Activated CD4-positive, alpha-beta T cell treated with anti-CD3 and anti-CD28 coated beads, Interleukin-2, Interleukin-6, amounts not matched to agents 100 ng/mL and 50 ng/mL, durations not matched to agents 16 hours and 8 hours (primary cell): Measurements from ENCODE around the gene NEDD8.
"Not testable (repeated sequence)": the region's sequence is repeated elsewhere in the genome, so short reads cannot be mapped to it uniquely, and the experiment has no call there.

Experiments used
- DNase-seq: peaks from one replicate; pipeline ENCODE4 v3.0.0-alpha.2; 2020

NEDD8 gene

DNA sequence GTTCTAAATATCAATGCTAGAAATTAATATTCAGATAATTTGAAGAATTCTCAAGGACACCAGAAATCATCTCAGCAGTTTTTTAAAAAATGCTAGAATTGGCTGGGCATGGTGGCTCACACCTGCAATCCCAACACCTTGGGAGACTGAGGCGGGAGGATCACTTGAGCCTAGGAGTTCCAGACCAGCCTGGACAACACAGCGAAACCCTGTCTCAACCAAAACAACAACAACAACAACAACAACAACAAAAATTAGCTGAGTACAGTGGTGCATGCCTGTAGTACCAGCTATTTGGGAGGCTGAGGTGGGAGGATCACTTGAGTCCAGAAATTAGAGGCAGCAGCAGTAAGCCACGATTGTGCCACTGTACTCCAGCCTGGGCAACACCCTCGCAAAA lies 13.1 kb downstream of the NEDD8 start:
- no peak for DNase-seq

DNA sequence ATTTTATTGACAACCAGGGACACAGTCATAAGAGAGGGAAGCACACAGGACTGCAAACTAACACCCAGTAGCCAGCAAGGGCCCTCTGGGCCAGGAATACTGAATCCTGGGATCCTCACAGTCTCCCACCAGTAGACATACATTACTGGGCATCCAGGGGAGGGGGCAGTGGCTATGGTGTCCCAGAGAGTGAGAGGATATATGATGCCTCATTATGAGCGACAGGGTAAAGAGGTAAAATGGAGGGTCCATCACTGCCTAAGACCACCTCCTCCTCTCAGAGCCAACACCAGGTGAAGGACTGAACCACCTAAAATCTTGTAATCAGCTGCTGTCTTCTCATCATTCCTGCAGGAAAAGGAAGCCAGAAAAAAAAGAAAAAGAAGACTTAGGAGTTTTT lies 15.3 kb downstream of the NEDD8 start:
- DNase-seq, result not testable (repeated sequence)

DNA sequence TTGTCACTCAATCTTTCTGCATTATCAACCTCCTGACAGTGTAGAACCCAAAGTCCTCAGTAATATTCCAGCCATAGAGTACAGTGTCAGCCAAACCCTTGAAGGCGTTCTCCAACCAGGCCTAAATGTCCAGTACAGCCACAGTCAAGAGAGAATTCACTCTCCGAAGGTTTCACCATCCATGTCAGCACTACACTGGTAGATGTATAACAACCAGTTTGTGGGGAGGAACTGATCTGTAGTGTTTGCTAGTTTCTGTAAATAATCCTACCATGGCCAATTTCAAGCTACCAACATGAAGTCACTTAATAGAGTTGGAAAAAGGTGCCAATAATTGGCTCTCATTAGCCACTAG lies 15.8 kb downstream of the NEDD8 start:
- DNase-seq, result no peak

DNA sequence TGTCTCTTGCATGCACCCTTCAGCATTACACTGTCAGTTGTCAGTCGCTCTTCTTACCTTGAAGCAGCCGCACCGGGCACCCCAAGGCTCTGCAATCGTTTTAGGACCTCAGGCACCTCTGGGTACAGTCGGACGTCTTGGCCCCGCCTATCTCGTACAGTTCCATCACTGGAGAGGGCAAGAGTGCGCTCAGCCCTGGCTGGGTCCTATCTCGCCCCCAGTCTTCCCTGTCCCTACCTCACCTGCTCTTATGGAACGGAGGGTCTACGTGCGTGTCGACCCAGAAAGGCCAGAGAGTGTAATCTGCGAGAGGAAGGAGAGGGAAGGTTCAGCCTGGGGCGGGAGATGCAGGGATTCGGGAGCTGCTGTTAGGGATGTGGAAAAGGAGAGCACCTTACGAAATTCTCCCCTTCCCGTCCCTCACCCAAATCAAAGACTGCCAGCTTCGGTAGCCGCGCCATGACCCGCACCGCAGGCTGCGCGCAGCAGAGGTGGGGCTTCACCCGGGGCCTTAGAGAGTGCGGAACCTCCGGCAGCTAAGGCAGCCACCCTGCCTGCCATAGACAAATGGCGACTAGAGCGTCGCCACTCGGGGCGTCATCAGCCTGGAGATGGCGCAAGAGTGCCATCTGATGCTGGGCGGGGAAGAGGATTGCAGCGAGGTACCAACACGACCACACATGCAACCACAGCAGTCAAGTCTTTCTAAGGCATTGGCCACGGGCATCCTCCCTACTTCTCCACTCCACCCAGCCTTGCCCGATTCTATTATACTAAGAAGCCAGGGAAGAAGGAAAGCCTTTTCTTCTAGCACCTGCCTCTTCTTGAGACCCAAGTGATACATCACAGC lies 16.4 kb downstream of the NEDD8 start, which contains the start of gene MDP1:
TSS of gene MDP1 (minus strand) at position 572 of the 850 bp plus-strand sequence. CDS start at position 461, 111 bp downstream.
- DNase-seq, result peak; percentile 92

DNA sequence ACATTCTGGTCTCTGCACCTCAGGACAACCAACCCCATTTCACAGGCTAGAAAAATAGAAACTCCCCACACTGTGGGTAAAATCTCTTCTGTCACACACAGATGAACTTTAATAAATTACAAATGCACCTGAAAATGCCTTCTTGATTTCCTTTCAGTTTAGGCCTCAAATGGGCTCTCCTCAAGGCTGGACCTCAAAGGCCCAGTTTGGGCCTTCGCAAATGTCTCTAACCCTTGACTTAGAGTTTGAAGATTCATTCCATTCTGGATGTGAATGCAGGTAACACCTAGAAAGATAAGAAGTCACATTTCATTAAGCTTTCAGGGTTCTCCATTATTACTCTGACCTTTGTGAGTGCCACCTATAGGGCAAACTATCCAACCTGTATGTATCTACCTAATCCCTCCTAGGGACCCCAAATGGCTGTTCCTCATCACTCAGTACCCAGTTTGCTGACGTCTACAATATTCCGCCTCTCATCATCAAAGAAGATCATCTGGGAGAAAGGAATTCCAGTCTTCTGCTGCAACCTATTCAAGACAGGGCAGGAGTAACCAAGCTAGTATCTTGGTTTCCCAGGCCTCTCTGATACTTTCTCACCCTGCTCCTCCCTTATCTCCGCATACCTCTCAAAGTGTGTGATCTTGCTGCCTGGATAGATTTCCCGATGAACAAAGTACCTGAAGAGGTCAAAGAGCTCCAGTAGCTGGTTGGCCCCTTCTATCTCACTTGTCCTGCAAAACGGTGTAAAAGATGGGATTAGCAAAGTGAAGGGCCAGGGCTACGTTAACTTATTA lies 18.1 kb downstream of the NEDD8 start:
- DNase-seq, result no peak

DNA sequence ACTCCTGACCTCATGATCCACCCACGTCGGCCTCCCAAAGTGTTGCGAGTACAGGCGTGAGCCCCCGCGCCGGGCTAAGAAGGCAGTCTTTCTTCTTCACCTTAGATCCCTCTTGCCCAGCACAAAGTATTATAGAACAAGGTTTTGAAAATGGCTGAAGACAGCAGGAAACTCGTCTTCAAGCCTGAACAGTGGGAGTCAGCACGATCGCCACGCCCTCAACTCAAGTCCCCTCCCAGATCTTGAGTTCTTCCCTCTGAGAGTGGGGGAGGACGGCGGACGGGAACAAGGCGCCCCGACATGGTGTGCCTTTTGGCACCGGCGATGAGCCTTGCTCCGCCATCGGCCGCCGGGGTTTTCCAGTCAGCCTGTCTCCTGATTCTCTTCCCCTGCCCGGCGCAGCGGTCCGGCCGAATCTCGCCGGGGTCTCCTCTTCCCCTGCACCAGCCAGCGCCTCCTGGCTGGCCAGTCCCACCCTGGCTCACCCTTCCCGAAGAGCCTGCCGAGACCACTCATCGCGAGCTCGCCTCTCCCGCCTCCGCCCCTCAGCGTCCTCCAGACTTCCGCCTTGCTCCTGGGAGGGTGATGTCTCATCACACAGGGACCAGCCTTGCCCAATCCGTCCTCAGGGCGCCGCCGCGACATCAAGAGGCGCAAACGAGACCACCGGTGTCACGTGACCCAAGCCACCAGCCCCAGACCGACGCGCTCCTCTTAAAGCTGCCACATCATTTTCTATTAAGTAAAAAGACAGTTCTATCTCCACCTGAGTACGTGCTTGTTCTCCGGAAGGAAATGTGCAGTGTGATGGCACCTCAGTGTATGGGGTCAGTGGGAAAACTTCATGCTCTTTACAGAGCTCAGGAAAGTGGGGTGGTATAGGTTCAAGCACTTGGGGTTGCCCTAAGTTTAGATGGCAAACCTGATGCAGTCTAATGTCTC lies 19.0 kb downstream of the NEDD8 start, which contains the start of gene CHMP4A:
TSS of gene CHMP4A (minus strand) at position 565 of the 942 bp plus-strand sequence. CDS start at position 516, 49 bp downstream.
- peak; percentile 98 for DNase-seq

DNA sequence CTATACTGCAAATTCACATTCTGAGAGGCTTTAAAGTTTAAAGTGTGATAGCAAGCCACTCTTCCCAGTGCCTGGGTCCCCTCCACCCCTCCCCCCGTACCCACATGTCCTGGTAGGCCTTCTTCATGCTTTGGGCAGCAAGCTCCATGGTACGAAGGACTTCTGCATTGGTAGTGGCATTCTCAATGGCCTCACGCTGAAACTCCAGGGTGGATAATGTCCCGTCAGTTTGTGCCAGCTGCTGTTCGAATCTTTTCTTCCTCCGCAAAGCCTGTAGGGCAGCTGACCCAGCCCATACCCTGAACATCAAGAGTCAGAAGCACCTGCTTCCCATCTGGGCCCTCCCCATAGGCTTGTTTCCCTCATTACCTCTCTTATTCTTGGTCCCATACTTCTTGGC lies 20.9 kb downstream of the NEDD8 start:
- DNase-seq, result no peak

DNA sequence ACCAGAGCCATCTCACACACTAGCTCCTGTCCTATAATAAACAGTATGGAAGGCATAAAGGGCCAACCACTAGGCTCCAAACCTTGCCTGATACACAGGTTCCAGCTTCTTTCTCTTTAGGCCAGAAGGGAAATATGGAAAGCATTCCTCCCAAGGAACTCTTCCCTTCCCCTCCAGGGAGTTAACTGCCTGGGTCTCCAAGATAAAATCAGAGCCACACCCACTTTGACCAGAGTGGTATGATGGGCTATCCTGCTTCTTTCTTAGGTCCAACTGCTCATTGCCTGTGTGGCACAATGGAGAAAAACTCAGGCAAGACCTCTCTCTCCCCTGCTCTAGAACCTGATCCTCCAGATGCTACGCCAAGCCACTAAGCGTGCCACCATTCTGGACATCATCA lies 24.5 kb downstream of the NEDD8 start:
- DNase-seq, result no peak

DNA sequence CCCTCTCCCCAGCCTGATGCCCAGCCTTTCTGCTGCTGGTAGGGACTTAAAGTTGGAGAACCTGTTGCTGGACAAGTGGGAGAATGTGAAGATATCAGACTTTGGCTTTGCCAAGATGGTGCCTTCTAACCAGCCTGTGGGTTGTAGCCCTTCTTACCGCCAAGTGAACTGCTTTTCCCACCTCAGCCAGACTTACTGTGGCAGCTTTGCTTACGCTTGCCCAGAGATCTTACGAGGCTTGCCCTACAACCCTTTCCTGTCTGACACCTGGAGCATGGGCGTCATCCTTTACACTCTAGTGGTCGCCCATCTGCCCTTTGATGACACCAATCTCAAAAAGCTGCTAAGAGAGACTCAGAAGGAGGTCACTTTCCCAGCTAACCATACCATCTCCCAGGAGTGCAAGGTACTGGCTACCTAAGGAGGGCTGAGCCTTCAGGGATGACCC lies 25.0 kb downstream of the NEDD8 start:
- no peak for DNase-seq

DNA sequence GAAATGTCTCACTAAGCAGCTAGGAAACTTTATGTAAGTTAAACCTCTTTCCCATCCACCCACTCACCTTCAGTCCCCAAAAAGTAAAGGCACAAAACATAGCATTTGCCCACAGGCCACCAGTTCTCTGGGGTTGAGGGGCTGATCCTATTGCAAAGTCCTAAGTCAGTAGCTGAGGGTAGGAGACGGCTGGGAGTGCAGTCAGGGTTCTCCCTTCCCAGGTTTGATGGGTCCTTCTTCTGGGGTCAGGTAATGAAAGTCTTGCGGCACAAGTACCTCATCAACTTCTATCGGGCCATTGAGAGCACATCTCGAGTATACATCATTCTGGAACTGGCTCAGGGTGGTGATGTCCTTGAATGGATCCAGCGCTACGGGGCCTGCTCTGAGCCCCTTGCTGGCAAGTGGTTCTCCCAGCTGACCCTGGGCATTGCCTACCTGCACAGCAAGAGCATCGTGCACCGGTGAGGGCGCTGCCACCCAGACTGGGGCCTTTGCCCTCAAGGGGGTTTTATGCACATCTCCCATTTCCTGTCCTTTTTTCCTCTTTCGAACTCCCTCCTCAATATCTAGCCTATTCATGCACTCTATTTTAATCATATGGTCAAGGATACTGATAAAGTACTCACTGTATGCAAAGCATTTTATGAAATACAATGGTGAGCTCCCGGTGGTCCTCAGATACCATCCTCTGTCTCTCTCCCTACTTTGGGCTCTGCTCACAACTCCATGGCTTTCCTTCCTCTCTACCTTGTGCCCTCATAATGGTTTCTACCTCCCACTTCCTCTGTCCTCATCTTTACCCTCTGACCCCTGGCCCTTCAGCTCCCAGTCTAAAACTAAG lies 25.7 kb downstream of the NEDD8 start:
- DNase-seq, result no peak

DNA sequence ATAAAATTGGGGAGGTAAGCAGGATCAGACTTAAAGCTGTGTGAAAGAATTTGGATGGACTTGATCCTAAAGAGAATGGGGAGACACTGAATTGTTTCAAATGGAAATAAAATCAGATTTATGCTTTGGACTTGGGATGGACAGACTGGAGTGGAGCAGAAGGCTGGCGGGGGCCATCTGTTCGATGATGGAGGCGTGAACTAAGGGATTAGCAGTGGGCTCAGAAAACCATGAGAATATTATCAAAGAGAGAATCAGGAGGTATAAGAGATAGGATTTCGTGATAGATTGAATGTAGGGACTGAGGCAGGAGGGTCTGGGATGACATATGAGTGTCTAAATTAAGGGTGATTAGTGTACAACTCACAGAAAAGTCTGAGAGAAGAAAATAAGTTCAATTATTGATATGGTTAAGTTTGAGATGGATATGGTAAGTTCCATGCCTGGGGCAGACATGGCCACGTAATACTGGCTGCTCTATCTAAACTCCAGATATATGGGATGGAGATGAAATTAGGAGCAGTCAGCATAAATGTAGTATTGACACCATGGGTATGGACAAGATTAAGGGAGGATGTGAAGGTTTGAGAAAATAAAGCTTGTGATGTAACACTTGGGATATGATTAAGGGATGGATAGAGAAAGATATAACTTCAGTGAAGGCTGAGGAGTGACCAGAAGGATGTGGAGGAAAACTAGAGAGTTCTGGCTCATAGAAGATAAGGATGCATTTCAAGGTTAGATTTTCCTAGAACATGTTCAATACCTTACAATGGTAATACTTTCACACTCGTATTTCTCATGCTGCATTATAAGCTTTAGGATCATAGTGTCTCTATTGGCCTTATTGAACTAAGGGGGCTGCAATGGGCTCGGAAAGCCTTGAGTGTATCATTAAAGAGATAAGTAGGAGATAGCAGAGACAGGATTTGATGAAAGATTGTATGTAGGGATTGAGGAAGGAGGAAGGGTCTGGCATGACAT lies 27.7 kb downstream of the NEDD8 start:
- no peak for DNase-seq

DNA sequence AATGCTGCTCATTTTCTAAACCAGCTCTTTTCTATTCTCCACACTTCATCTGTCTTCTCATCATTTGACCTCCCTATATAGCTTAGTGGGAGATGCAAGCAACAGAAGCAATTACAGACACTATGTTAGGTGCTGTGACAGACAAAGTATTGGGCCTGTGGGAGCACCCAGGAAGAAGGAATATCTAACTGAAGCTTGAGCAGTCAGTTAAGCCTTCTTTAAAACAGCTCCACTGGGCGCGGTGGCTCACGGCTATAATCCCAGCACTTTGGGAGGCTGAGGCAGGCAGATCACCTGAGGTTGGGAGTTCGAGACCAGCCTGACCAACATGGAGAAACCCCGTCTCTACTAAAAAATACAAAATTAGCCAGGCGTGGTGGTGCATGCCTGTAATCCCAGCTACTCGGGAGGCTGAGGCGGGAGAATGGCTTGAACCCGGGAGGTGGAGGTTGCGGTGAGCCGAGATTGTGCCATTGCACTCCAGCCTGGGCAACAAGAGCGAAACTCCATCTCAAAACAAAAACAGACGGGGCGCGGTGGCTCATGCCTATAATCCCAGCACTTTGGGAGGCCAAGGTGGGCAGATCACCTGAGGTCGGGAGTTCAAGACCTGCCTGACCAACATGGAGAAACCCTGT lies 28.8 kb downstream of the NEDD8 start:
- not testable (repeated sequence) for DNase-seq

DNA sequence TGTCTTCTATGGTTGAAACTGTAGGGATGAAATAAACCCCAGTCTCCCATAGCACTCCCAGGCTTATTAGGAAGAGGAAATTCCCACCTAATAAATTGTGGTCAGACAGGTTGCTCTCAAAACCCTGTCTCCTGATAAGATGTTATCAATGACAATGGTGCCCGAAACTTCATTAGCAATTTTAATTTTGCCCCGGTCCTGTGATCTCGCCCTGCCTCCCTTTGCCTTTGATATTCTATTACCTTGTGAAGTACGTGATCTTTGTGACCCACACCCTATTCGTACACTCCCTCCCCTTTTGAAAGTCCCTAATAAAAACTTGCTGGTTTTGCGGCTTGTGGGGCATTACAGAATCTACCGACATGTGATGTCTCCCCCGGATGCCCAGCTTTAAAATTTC lies 29.6 kb downstream of the NEDD8 start:
- DNase-seq, result not testable (repeated sequence)

DNA sequence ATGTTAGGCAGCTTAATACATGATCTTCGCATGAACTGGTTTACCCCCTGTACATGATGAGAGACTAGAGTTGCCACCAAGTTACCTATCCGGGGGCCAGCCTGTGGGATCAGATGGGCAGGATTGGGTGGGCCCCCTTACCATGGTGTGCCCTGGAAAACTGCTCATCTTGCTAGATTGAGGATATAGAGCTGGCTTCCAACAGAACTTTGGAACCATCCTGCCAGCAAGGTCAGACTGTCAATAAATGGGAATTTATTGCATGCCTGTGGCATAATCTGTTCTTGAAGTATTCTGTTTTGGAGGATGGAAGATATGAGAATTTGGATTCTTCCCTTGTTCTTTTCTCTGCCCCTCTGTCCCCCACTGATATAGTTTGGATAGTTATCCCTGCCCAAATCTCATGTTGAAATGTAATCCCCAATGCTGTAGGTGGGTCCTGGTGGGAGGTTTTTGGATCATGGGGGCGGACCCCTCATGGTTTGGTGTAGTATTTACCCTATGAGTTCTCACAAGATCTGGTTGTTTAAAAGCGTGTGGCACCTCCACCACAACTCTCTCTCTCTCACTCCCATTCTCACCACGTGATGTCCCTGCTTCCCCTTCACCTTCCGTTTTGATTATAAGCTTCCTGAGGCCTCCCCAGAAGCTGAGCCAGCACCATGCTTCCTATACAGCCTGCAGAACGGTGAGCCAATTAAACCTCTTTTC lies 33.2 kb downstream of the NEDD8 start:
- DNase-seq, result no peak

DNA sequence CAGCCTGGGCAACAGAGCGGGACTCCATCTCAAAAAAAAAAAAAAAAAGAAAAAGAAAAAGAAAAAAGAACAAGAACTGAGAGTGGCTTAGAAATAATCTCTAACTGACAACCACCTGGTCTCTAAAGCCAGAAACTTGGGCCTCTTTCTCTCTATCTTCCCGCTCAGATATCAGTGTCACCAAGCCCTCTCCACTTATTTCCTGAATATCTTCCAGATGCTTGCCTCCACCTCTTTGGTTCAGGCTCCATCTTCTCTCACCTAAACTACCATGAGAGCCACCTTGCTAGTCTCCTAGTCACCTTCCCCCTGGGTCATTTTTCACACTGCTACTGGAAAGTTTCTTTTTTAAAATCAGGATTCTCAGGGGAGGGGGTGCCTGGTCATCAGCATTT lies 35.1 kb downstream of the NEDD8 start:
- DNase-seq, result no peak

DNA sequence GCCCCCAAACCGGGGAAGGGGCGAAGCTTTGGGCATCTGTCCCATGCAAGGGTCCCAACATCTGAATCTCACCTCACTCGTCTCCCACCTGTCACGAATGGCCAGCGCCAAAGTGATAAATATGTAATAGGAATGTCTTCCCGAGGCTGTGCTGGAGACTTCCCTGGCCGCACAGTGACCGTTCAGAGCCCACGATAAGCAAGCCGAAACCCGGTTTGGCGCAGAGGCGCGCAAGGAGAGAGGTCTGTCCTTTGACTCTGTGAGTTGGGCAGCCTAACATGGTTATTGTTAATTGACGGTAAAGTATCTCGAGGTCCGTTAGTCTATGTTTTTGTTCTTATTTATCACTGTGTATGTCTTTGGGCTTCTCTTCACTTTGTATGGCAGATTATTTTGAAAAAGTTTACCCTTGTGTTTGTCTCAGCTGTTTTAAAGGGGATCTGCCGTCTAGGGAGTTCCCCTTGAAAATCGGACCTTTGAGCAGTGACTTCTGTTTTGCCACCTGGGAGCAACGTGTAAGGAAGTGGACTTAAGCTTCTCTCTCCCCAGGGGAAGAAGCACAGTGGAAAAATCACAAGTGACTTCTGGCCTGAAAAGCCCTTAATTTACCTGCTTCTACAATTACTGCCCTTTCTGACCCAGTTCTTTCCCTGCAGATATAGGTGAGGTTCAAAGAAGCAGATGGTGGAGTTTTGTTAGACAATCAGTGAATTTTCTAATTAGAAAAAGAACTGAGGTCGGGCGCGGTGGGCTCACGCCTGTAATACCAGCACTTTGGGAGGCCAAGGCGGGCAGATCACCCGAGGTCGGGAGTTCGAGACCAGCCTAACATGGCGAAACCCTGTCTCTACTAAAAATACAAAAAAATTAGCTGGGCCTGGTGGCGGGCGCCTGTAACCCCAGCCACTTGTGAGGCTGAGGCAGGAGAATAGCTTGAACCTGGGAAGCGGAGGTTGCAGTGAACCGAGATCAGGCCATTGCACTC lies 35.8 kb downstream of the NEDD8 start:
- no peak for DNase-seq

DNA sequence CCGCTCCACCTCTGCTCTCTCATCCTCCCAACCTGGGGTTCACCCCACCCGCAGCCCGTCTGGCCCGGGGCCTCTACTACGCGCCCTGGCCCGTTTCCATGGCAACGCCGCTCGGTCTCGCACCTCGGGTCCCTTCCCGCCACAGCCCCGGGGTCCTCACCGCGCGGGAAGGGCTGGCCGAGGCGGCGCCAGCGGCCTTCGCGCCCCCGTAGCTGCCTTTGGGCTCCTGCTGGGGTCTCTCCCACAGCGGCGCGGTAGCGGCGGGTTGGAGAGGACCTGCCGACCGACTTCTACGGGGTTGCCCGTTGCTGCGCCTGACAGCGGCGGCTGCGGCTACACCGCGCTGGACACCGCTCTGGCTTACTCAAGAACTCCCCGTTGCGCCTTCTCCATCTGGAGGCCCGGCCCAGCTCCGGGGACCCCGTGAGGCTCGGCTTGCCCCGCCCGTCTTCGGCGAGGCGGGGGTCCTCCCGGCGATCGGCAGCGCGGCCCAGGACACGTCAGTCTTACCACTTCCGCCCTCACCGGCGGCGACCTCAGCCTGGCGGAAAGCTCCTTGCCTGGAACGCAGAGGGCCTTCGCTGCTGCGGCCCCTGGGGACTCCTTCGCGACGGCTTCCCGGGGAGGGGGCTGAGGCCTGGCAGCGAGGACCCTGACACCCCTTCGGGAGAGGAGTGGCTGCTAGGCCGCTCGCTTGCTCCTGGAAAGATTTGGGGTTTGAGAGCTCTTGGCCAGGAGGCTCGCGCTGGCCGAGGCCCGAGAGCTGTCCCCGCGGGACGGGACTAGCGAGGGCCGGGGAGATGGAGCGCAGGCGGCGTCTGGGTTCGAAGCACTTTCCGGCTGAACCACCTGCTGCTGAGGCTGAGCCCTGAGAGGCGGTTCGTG lies 36.7 kb downstream of the NEDD8 start, which contains the start of gene TM9SF1:
TSS of gene TM9SF1 (minus strand) at position 256 of the 885 bp plus-strand sequence. CDS start 422 bp downstream, outside the sequence.
- DNase-seq, result peak; percentile 92
